Activated T-helper 2 cell treated with anti-CD3 and anti-CD28 coated beads, Interferon-gamma antibody, Interleukin-2, Interleukin-4, amounts not matched to agents 10 μg/mL and 5 μg/mL and 100 μg/mL, durations not matched to agents 14 hours and 24 hours and 36 hours (primary cell): Measurements from ENCODE around the gene ANLN. TPM values are rescaled to one million over a fixed set of nuclear protein-coding genes. Genes with fewer than 3 reads are reported as not detected.
"Not testable (repeated sequence)": the region's sequence is repeated elsewhere in the genome, so short reads cannot be mapped to it uniquely, and the experiment has no call there.

Experiments used
- DNase-seq: peaks from one replicate; pipeline ENCODE4 v3.0.0; 2021; ENCODE audit warnings: low spot score
- H3K27ac Mint-ChIP-seq: one replicate; pipeline ENCODE4 v1.8.0; 2021; ENCODE audit warnings: mixed read lengths
- H3K27me3 Mint-ChIP-seq: one replicate; pipeline ENCODE4 v1.8.0; 2021; ENCODE audit warnings: low read depth, mixed read lengths
- H3K36me3 Mint-ChIP-seq: one replicate; pipeline ENCODE4 v1.8.0; 2021; ENCODE audit warnings: low read depth, mixed read lengths
- H3K4me1 Mint-ChIP-seq: one replicate; pipeline ENCODE4 v1.8.0; 2021; ENCODE audit warnings: low read depth, mixed read lengths
- H3K4me3 Mint-ChIP-seq: one replicate; pipeline ENCODE4 v1.8.0; 2021; ENCODE audit warnings: low read depth, mild to moderate bottlenecking, moderate library complexity, mixed read lengths
- H3K9me3 Mint-ChIP-seq: one replicate; pipeline ENCODE4 v1.8.0; 2021; ENCODE audit warnings: mixed read lengths
- intact Hi-C: fragments of 100-400 bp; cut with micrococcal nuclease; formaldehyde crosslinking; loops from one replicate; pipeline ENCODE4 v1.15.1; 2023
- total RNA-seq: library from RNA; stranded (reverse); gene quantifications from 2 replicates; pipeline ENCODE4 v1.2.3, GENCODE V29; 2022

ANLN gene
- total RNA-seq, 1 donor from 2014 or later: 38.0 TPM

- Mint-ChIP-seq H3K4me3 (no peak overlapping the region), H3K4me1 (peaks cover 10% of the 10 kb centered on the region), H3K9me3 (peaks cover 11% of the 10 kb centered on the region), H3K36me3 (peaks cover 6% of the 10 kb centered on the region), H3K27me3 (peaks cover 2% of the 10 kb centered on the region), H3K27ac (no peak overlapping the region)
- no peak for DNase-seq
- intact Hi-C loops: loop anchor here (1.0 to 10.0 kb wide), 4 partner anchors 183 to 711 kb away; no protein-coding TSS in a partner anchor
Observed at GRCh38 chr7:36487756-36488336, 98.2 kb downstream of the ANLN start.

- not testable (repeated sequence) for H3K4me3 Mint-ChIP-seq, H3K27me3 Mint-ChIP-seq, H3K36me3 Mint-ChIP-seq, H3K4me1 Mint-ChIP-seq, DNase-seq, H3K27ac Mint-ChIP-seq
- H3K9me3 Mint-ChIP-seq: peaks cover 11% of the 10 kb centered on the region
- intact Hi-C loops: loop anchor here (10.0 kb wide), 1 partner anchor 476 kb away; no protein-coding TSS in a partner anchor
Observed at GRCh38 chr7:36488672-36489071, 99.0 kb downstream of the ANLN start.

- Mint-ChIP-seq H3K9me3 (peaks cover 11% of the 10 kb centered on the region), H3K27ac (no peak overlapping the region), H3K36me3 (peaks cover 6% of the 10 kb centered on the region), H3K4me3 (no peak overlapping the region), H3K27me3 (peaks cover 6% of the 10 kb centered on the region), H3K4me1 (peaks cover 2% of the 10 kb centered on the region)
- intact Hi-C loops: no loop called here
- DNase-seq: no peak
Observed at GRCh38 chr7:36490419-36490830, 100.8 kb downstream of the ANLN start.

- no peak for DNase-seq
- intact Hi-C loops: no loop called here
- no peak overlapping the region for H3K4me3 Mint-ChIP-seq
- H3K9me3 Mint-ChIP-seq: peaks cover 11% of the 10 kb centered on the region
- H3K27me3 Mint-ChIP-seq: peaks cover 6% of the 10 kb centered on the region
- H3K27ac Mint-ChIP-seq: no peak overlapping the region
- peaks cover 6% of the 10 kb centered on the region for H3K36me3 Mint-ChIP-seq
- peaks cover 2% of the 10 kb centered on the region for H3K4me1 Mint-ChIP-seq
Observed at GRCh38 chr7:36491317-36491716, 101.7 kb downstream of the ANLN start.

GRCh38 chr7:36496576-36496975, 106.9 kb downstream of the ANLN start:
- H3K36me3 Mint-ChIP-seq: no peaks in the 10 kb centered on the region
- DNase-seq: no peak
- no peaks in the 10 kb centered on the region for H3K4me1 Mint-ChIP-seq
- H3K27ac Mint-ChIP-seq: no peak overlapping the region
- peaks cover 4% of the 10 kb centered on the region for H3K27me3 Mint-ChIP-seq
- H3K4me3 Mint-ChIP-seq: no peak overlapping the region
- intact Hi-C loops: no loop called here
- H3K9me3 Mint-ChIP-seq: no peaks in the 10 kb centered on the region

- H3K27ac Mint-ChIP-seq, H3K27me3 Mint-ChIP-seq, H3K36me3 Mint-ChIP-seq, H3K4me1 Mint-ChIP-seq, intact Hi-C loops, H3K4me3 Mint-ChIP-seq, DNase-seq, H3K9me3 Mint-ChIP-seq: not testable (repeated sequence)
Observed at GRCh38 chr7:36497176-36497575, 107.5 kb downstream of the ANLN start.

GRCh38 chr7:36497775-36498174, 108.1 kb downstream of the ANLN start:
- H3K27me3 Mint-ChIP-seq: peaks cover 4% of the 10 kb centered on the region
- H3K4me3 Mint-ChIP-seq: no peak overlapping the region
- no peak for DNase-seq
- H3K4me1 Mint-ChIP-seq: no peaks in the 10 kb centered on the region
- no peaks in the 10 kb centered on the region for H3K9me3 Mint-ChIP-seq
- intact Hi-C loops: no loop called here
- no peak overlapping the region for H3K27ac Mint-ChIP-seq
- no peaks in the 10 kb centered on the region for H3K36me3 Mint-ChIP-seq

Other genes with a start within 250 kb of the ANLN start
- 0.57 and 0.67 TPM in 2 replicates for gene EEPD1, start 236.6 kb upstream of the ANLN start, total RNA-seq